ENCODE data around the gene RPEL1.

- TF ChIP-seq CTCF (IDR thresholded peaks at IDR 0.05; ENCODE audit: insufficient read depth, low read length), result no peak
- TF ChIP-seq POLR2AphosphoS5 (IDR thresholded peaks at IDR 0.05; ENCODE audit: low read depth), result no peak
Observed at GRCh38 chr10:103282961-103283360, 37.3 kb downstream of the RPEL1 start.

Measured in HL-60 (cell line).